HCT116 (cell line): ENCODE measurements around the gene PAGR1. TPM values are rescaled to one million over a fixed set of nuclear protein-coding genes. Genes with fewer than 3 reads are reported as not detected.

Experiments used
- ATAC-seq: fragments of 200-7000 bp; cut with Tn5 transposase; 2 replicates; pipeline ENCODE4 v1.9.1; 2020; ENCODE audit warnings: mild to moderate bottlenecking, moderate library complexity
- BruUV-seq: library from RNA; stranded (reverse); fragments of 400-500 nt; replicated peaks from 2 replicates; lab custom pipeline; 2021; lab: Mats Ljungman, UMichigan
- CTCF ChIA-PET: fragments of 300-600 bp; sonication (Branson Sonifier 250); formaldehyde crosslinking; loops from one replicate; lab custom pipeline; 2021; ENCODE audit warnings: antibody characterized with exemption; lab: Charles Lee
- POLR2A ChIA-PET: fragments of 300-600, 350-600 bp; sonication (Branson Sonifier 250); formaldehyde crosslinking; loops from one replicate; lab custom pipeline; 2021; ENCODE audit warnings: antibody characterized with exemption; lab: Charles Lee
- RAD21 ChIA-PET, 2 experiments: fragments of 300-600 bp; sonication (Branson Sonifier 250); formaldehyde crosslinking; loops; one replicate each; lab custom pipeline; 2023; ENCODE audit warnings: low total read pairs in 2 of 2; ENCODE audit not compliant: uncharacterized antibody in 2 of 2, unreplicated experiment in 2 of 2, low non-redundant PET in 1 of 2; lab: Charles Lee
- DNase-seq: peaks from one replicate; pipeline ENCODE4 v3.0.0-alpha.2; 2010; ENCODE audit warnings: low read depth, low spot score
- H2AFZ ChIP-seq: fragments of 200-600 bp; shearing (Covaris generic), sonication (generic); 2 replicates; pipeline ENCODE4 v1.6.1; 2017; ENCODE audit warnings: low read depth, mixed run types, mixed read lengths, antibody characterized with exemption, low read length; ENCODE audit not compliant: poor library complexity, severe bottlenecking
- H3K27ac ChIP-seq: 2 replicates; pipeline ENCODE4 v1.5.1; 2012; ENCODE audit warnings: low read depth, low read length
- H3K27me3 ChIP-seq: fragments of 200-600 bp; sonication (generic); 2 replicates; pipeline ENCODE4 v1.6.1; 2016; ENCODE audit warnings: mixed run types, low read length, mixed read lengths; ENCODE audit not compliant: insufficient read depth
- H3K36me3 ChIP-seq, 2 experiments: fragments of 200-500 bp in 1 of 2; fragments of 200-600 bp in 1 of 2; sonication (Bioruptor generic) in 1 of 2; sonication (generic) in 1 of 2; 2 replicates each; pipeline versions ENCODE4 v1.5.1 to v1.6.1; 2014 to 2016; ENCODE audit warnings: low read length in 2 of 2, inconsistent platforms in 1 of 2, mixed read lengths in 1 of 2, mixed run types in 1 of 2; ENCODE audit not compliant: insufficient read depth in 2 of 2, control insufficient read depth in 1 of 2
- H3K4me1 ChIP-seq, 2 experiments: fragments of 200-600 bp in 1 of 2; sonication (generic) in 1 of 2; 2 replicates each; pipeline versions ENCODE4 v1.5.1 to v1.6.1; 2012 to 2017; ENCODE audit warnings: low read length in 2 of 2, inconsistent platforms in 1 of 2, mild to moderate bottlenecking in 1 of 2, mixed read lengths in 1 of 2, mixed run types in 1 of 2, moderate library complexity in 1 of 2; ENCODE audit not compliant: insufficient read depth in 2 of 2, control insufficient read depth in 1 of 2
- H3K4me2 ChIP-seq: fragments of 200-600 bp; sonication (generic); 2 replicates; pipeline ENCODE4 v1.6.1; 2017; ENCODE audit warnings: mixed run types, low read length, mixed read lengths
- H3K4me3 ChIP-seq, 2 experiments: fragments of 200-600 bp in 1 of 2; sonication (generic) in 1 of 2; replicated peaks in 1 of 2; 2 replicates each; pipeline ENCODE4 v1.5.1; 2011 to 2016; ENCODE audit warnings: low read length in 2 of 2, control low read depth in 1 of 2, low read depth in 1 of 2, mild to moderate bottlenecking in 1 of 2, mixed read lengths in 1 of 2, mixed run types in 1 of 2
- H3K79me2 ChIP-seq: fragments of 200-600 bp; sonication (generic); 2 replicates; pipeline ENCODE4 v1.6.1; 2017; ENCODE audit warnings: mild to moderate bottlenecking, mixed run types, low read length, moderate library complexity, mixed read lengths; ENCODE audit not compliant: insufficient read depth
- H3K9ac ChIP-seq: fragments of 200-600 bp; sonication (generic); 2 replicates; pipeline ENCODE4 v1.6.1; 2016; ENCODE audit warnings: low read length, mixed read lengths
- H3K9me2 ChIP-seq: fragments of 200-600 bp; sonication (generic), shearing (Covaris generic); 2 replicates; pipeline ENCODE4 v1.6.1; 2017; ENCODE audit warnings: mixed run types, mild to moderate bottlenecking, moderate library complexity; ENCODE audit not compliant: insufficient read depth
- H3K9me3 ChIP-seq, 2 experiments: fragments of 200-500 bp in 1 of 2; fragments of 200-600 bp in 1 of 2; sonication (Bioruptor generic) in 1 of 2; sonication (generic) in 1 of 2; 2 replicates each; pipeline ENCODE4 v1.6.1; 2014 to 2017; ENCODE audit warnings: low read length in 2 of 2, mixed read lengths in 2 of 2, inconsistent platforms in 1 of 2, low read depth in 1 of 2, mild to moderate bottlenecking in 1 of 2, mixed run types in 1 of 2, moderate library complexity in 1 of 2; ENCODE audit not compliant: control insufficient read depth in 1 of 2, insufficient read depth in 1 of 2
- H4K20me1 ChIP-seq: fragments of 200-600 bp; sonication (generic), shearing (Covaris generic); 2 replicates; pipeline ENCODE4 v1.6.1; 2017; ENCODE audit warnings: mixed run types, mild to moderate bottlenecking, moderate library complexity; ENCODE audit not compliant: insufficient read depth
- CBX3 ChIP-seq: IDR thresholded peaks from 2 replicates; pipeline ENCODE4 v1.6.1; 2012; ENCODE audit warnings: low read depth
- CEBPB ChIP-seq: IDR thresholded peaks from 2 replicates; pipeline ENCODE4 v1.6.1; 2012; ENCODE audit warnings: low read depth
- CTCF ChIP-seq, 3 experiments: fragments of 200-600 bp in 1 of 3; sonication (generic) in 1 of 3; IDR thresholded peaks in 2 of 3; conservative IDR thresholded peaks in 1 of 3; 2 replicates each; pipeline ENCODE4 v1.5.1; 2012 to 2017; ENCODE audit warnings: low read depth in 2 of 3, low read length in 2 of 3, antibody characterized with exemption in 1 of 3, borderline replicate concordance in 1 of 3, control low read depth in 1 of 3, mild to moderate bottlenecking in 1 of 3, mixed read lengths in 1 of 3, mixed run types in 1 of 3, moderate library complexity in 1 of 3; ENCODE audit not compliant: insufficient read depth in 1 of 3
- ELF1 ChIP-seq: IDR thresholded peaks from 2 replicates; pipeline ENCODE4 v1.6.1; 2012; ENCODE audit warnings: low read depth, borderline replicate concordance
- FOSL1 ChIP-seq: IDR thresholded peaks from 2 replicates; pipeline ENCODE4 v1.6.1; 2012; ENCODE audit warnings: low read depth
- MAX ChIP-seq: IDR thresholded peaks from 2 replicates; pipeline ENCODE4 v1.6.1; 2012
- POLR2A ChIP-seq: IDR thresholded peaks from 2 replicates; pipeline ENCODE4 v1.7.0; 2011; ENCODE audit warnings: borderline replicate concordance; ENCODE audit not compliant: insufficient read depth, insufficient read length; ENCODE audit errors: extremely low read depth
- RAD21 ChIP-seq: IDR thresholded peaks from 2 replicates; pipeline ENCODE4 v1.6.1; 2012; ENCODE audit warnings: low read depth, mild to moderate bottlenecking
- ZBTB33 ChIP-seq: IDR thresholded peaks from 2 replicates; pipeline ENCODE4 v1.6.1; 2011; ENCODE audit warnings: mild to moderate bottlenecking, low read length, moderate library complexity; ENCODE audit not compliant: insufficient replicate concordance; ENCODE audit errors: extremely low read depth
- ZFX ChIP-seq: fragments of 450-650 bp; IDR thresholded peaks from 2 replicates; pipeline ENCODE4 v1.6.1; 2017
- ZNF274 ChIP-seq: fragments of 200-500 bp; sonication (Bioruptor generic); IDR thresholded peaks from 2 replicates; pipeline ENCODE4 v1.6.1; 2014; ENCODE audit warnings: mild to moderate bottlenecking, low read depth, low read length, inconsistent platforms
- intact Hi-C: fragments of 100-400 bp; cut with micrococcal nuclease; formaldehyde crosslinking; loops from 2 replicates; pipeline ENCODE4 v1.10.0; 2022
- total RNA-seq: library from RNA; stranded (reverse); gene quantifications from one replicate; pipeline ENCODE4 v1.2.1, GENCODE V29; 2021; ENCODE audit not compliant: unreplicated experiment

The PAGR1 gene
- total RNA-seq, 1 experiment from 2014 or later = 28.9 TPM

GRCh38 chr16:29835926-29836325 is 20.0 kb downstream of the PAGR1 start:
- no peak for TF ChIP-seq MAX
- TF ChIP-seq FOSL1 = no peak
- no peak for TF ChIP-seq ZFX
- no peak for TF ChIP-seq ZNF274
- TF ChIP-seq CBX3 = no peak
- no peak for TF ChIP-seq CEBPB
- no peak for TF ChIP-seq ZBTB33
- no peak for TF ChIP-seq POLR2A
- no peak for TF ChIP-seq CTCF (IDR thresholded peaks at IDR 0.05 in 2 of 3, conservative IDR thresholded peaks at IDR 0.05 in 1 of 3; ENCODE audit: borderline replicate concordance in 1 of 3, insufficient read depth in 1 of 3, low read depth in 2 of 3, low read length in 2 of 3)
- TF ChIP-seq ELF1 = no peak
- TF ChIP-seq RAD21 = no peak
- no peak for ATAC-seq
- no peak for DNase-seq
- Histone ChIP-seq H3K27ac (no peak overlapping the region), H3K4me2 (no peak overlapping the region), H3K9ac (no peak overlapping the region), H3K36me3 (peaks cover 2 to 8% of the 10 kb centered on the region in 2 experiments; a peak in 3 of 4 replicates), H3K4me1 (peaks cover 0 to 6% of the 10 kb centered on the region in 2 experiments; a peak in 2 of 4 replicates), H3K27me3 (no peaks in the 10 kb centered on the region), H3K9me2 (no peaks in the 10 kb centered on the region), H3K9me3 (no peaks in the 10 kb centered on the region), H3K79me2 (no peaks in the 10 kb centered on the region), H4K20me1 (no peaks in the 10 kb centered on the region), H3K4me3 (no peak overlapping the region), H2AFZ (no peak overlapping the region)
- POLR2A ChIA-PET = no interaction called here
- CTCF ChIA-PET = no interaction called here
- RAD21 ChIA-PET = no interaction called here
- no TSS peak for BruUV-seq
- intact Hi-C loops = no loop called here
